HEK293 (cell line): ENCODE measurements around the gene PLEKHG1.

ENCODE experiments used
- CTCF ChIA-PET: fragments of 350-600 bp; formaldehyde crosslinking; extraction: SDS; loops from one replicate; lab custom pipeline; 2021; ENCODE audit warnings: antibody characterized with exemption; lab: Yijun Ruan, JAX
- POLR2A ChIA-PET: fragments of 300-600 bp; formaldehyde crosslinking; extraction: SDS; loops from one replicate; lab custom pipeline; 2020; ENCODE audit warnings: antibody characterized with exemption, inconsistent platforms; lab: Yijun Ruan, JAX
- H3K27ac ChIP-seq: fragments of 200-500 bp; sonication (Bioruptor generic); 2 replicates; pipeline ENCODE4 v1.5.1; 2014; ENCODE audit warnings: low read depth, low read length, control low read depth, inconsistent platforms; ENCODE audit errors: extremely low read depth
- H3K36me3 ChIP-seq, 2 experiments: fragments of 200-500 bp in 1 of 2; sonication (Bioruptor generic) in 1 of 2; 1 replicate in 1 of 2; 2 replicates in 1 of 2; pipeline ENCODE4 v1.5.1; 2014 to 2017; ENCODE audit warnings: inconsistent platforms in 2 of 2, low read length in 2 of 2; ENCODE audit not compliant: control insufficient read depth in 2 of 2, insufficient read depth in 1 of 2
- H3K4me1 ChIP-seq: fragments of 200-500 bp; sonication (Bioruptor generic); 2 replicates; pipeline ENCODE4 v1.5.1; 2014; ENCODE audit warnings: mild to moderate bottlenecking, low read length, inconsistent platforms; ENCODE audit not compliant: control insufficient read depth, insufficient read depth
- H3K4me3 ChIP-seq: 2 replicates; pipeline ENCODE4 v1.5.1; 2011; ENCODE audit warnings: low read depth, mild to moderate bottlenecking, control low read depth, low read length, moderate library complexity
- H3K9me3 ChIP-seq: fragments of 200-500 bp; sonication (Bioruptor generic); 2 replicates; pipeline ENCODE4 v1.5.1; 2014; ENCODE audit warnings: low read depth, low read length, inconsistent platforms; ENCODE audit not compliant: control insufficient read depth, insufficient read depth
- KLF1 ChIP-seq: fragments of 450-650 bp; formaldehyde crosslinking; IDR thresholded peaks from 2 replicates; pipeline ENCODE4 v1.5.1; 2016; ENCODE audit warnings: missing biosample characterization, missing genetic modification characterization
- PATZ1 ChIP-seq: fragments of 450-650 bp; formaldehyde crosslinking; IDR thresholded peaks from 2 replicates; pipeline ENCODE4 v1.5.1; 2016; ENCODE audit warnings: missing biosample characterization, missing genetic modification characterization
- SP7 ChIP-seq: fragments of 450-650 bp; formaldehyde crosslinking; IDR thresholded peaks from 2 replicates; pipeline ENCODE4 v1.5.1; 2016; ENCODE audit warnings: missing biosample characterization, missing genetic modification characterization
- ZBTB26 ChIP-seq: fragments of 450-650 bp; formaldehyde crosslinking; optimal IDR thresholded peaks from 2 replicates; pipeline ENCODE3; 2016; ENCODE audit warnings: missing biosample characterization, mild to moderate bottlenecking, missing genetic modification characterization
- ZNF114 ChIP-seq: fragments of 450-650 bp; formaldehyde crosslinking; IDR thresholded peaks from 2 replicates; pipeline ENCODE4 v1.5.0; 2017; ENCODE audit warnings: missing biosample characterization, missing genetic modification characterization
- ZNF132 ChIP-seq: fragments of 450-650 bp; formaldehyde crosslinking; IDR thresholded peaks from 2 replicates; pipeline ENCODE4 v1.5.1; 2017; ENCODE audit warnings: missing biosample characterization, missing genetic modification characterization, borderline replicate concordance
- ZNF140 ChIP-seq: fragments of 450-650 bp; formaldehyde crosslinking; IDR thresholded peaks from 2 replicates; pipeline ENCODE4 v1.5.1; 2016; ENCODE audit warnings: missing biosample characterization, missing genetic modification characterization
- ZNF416 ChIP-seq: fragments of 450-650 bp; formaldehyde crosslinking; IDR thresholded peaks from 2 replicates; pipeline ENCODE4 v1.5.1; 2016; ENCODE audit warnings: missing biosample characterization, missing genetic modification characterization
- ZNF433 ChIP-seq: fragments of 450-650 bp; formaldehyde crosslinking; IDR thresholded peaks from 2 replicates; pipeline ENCODE4 v1.5.1; 2016; ENCODE audit warnings: missing biosample characterization, missing genetic modification characterization, low read depth
- ZNF501 ChIP-seq: fragments of 450-650 bp; formaldehyde crosslinking; IDR thresholded peaks from 2 replicates; pipeline ENCODE4 v1.5.1; 2016; ENCODE audit warnings: missing biosample characterization, missing genetic modification characterization
- ZNF560 ChIP-seq: fragments of 450-650 bp; formaldehyde crosslinking; IDR thresholded peaks from 2 replicates; pipeline ENCODE4 v1.5.1; 2017; ENCODE audit warnings: missing biosample characterization, missing genetic modification characterization, borderline replicate concordance
- ZNF585B ChIP-seq: fragments of 450-650 bp; formaldehyde crosslinking; IDR thresholded peaks from 2 replicates; pipeline ENCODE4 v1.5.1; 2016; ENCODE audit warnings: missing biosample characterization, missing genetic modification characterization
- ZNF623 ChIP-seq: fragments of 450-650 bp; formaldehyde crosslinking; IDR thresholded peaks from 2 replicates; pipeline ENCODE4 v1.5.1; 2016; ENCODE audit warnings: missing biosample characterization, missing genetic modification characterization
- ZNF626 ChIP-seq: fragments of 450-650 bp; sonication (Bioruptor Pico); formaldehyde crosslinking; IDR thresholded peaks from 2 replicates; pipeline ENCODE4 v1.5.1; 2018; ENCODE audit warnings: missing biosample characterization, missing genetic modification characterization, inconsistent platforms
- ZNF692 ChIP-seq: fragments of 450-650 bp; formaldehyde crosslinking; IDR thresholded peaks from 2 replicates; pipeline ENCODE4 v1.5.1; 2016; ENCODE audit warnings: missing biosample characterization, missing genetic modification characterization
- ZNF747 ChIP-seq: fragments of 450-650 bp; formaldehyde crosslinking; IDR thresholded peaks from 2 replicates; pipeline ENCODE4 v1.5.1; 2016; ENCODE audit warnings: missing biosample characterization, missing genetic modification characterization
- TF ChIP-seq, protein P1 (sequence below): fragments of 450-650 bp; formaldehyde crosslinking; IDR thresholded peaks from 2 replicates; pipeline ENCODE4 v1.5.1; 2016; ENCODE audit warnings: missing biosample characterization, missing genetic modification characterization
- TF ChIP-seq, protein P2 (sequence below): fragments of 450-650 bp; formaldehyde crosslinking; IDR thresholded peaks from 2 replicates; pipeline ENCODE4 v1.5.0; 2017; ENCODE audit warnings: missing biosample characterization, missing genetic modification characterization, borderline replicate concordance
- TF ChIP-seq, protein P3 (sequence below): fragments of 450-650 bp; formaldehyde crosslinking; IDR thresholded peaks from 2 replicates; pipeline ENCODE4 v1.5.1; 2016; ENCODE audit warnings: missing biosample characterization, missing genetic modification characterization, borderline replicate concordance

The PLEKHG1 gene

GRCh38 chr6:150637266-150637665 lies 37.6 kb downstream of the PLEKHG1 start (continued):
- TF ChIP-seq, protein P1, sequence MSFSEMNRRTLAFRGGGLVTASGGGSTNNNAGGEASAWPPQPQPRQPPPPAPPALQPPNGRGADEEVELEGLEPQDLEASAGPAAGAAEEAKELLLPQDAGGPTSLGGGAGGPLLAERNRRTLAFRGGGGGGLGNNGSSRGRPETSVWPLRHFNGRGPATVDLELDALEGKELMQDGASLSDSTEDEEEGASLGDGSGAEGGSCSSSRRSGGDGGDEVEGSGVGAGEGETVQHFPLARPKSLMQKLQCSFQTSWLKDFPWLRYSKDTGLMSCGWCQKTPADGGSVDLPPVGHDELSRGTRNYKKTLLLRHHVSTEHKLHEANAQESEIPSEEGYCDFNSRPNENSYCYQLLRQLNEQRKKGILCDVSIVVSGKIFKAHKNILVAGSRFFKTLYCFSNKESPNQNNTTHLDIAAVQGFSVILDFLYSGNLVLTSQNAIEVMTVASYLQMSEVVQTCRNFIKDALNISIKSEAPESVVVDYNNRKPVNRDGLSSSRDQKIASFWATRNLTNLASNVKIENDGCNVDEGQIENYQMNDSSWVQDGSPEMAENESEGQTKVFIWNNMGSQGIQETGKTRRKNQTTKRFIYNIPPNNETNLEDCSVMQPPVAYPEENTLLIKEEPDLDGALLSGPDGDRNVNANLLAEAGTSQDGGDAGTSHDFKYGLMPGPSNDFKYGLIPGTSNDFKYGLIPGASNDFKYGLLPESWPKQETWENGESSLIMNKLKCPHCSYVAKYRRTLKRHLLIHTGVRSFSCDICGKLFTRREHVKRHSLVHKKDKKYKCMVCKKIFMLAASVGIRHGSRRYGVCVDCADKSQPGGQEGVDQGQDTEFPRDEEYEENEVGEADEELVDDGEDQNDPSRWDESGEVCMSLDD (tag by site-specific recombination) = no peak
- TF ChIP-seq ZNF585B (tag by site-specific recombination) = no peak

GRCh38 chr6:150638267-150638666 lies 38.6 kb downstream of the PLEKHG1 start:
- no peaks in the 10 kb centered on the region for H3K36me3 ChIP-seq
- TF ChIP-seq ZNF114 = no peak
- TF ChIP-seq ZNF416 = no peak
- no peak for TF ChIP-seq ZNF692 (tag by site-specific recombination)
- TF ChIP-seq ZNF623 (tag by site-specific recombination) = no peak
- no peak for TF ChIP-seq ZNF626 (tag by site-specific recombination)
- TF ChIP-seq PATZ1 (tag by site-specific recombination) = no peak
- no peak for TF ChIP-seq ZNF433 (tag by site-specific recombination)
- TF ChIP-seq, protein P2, sequence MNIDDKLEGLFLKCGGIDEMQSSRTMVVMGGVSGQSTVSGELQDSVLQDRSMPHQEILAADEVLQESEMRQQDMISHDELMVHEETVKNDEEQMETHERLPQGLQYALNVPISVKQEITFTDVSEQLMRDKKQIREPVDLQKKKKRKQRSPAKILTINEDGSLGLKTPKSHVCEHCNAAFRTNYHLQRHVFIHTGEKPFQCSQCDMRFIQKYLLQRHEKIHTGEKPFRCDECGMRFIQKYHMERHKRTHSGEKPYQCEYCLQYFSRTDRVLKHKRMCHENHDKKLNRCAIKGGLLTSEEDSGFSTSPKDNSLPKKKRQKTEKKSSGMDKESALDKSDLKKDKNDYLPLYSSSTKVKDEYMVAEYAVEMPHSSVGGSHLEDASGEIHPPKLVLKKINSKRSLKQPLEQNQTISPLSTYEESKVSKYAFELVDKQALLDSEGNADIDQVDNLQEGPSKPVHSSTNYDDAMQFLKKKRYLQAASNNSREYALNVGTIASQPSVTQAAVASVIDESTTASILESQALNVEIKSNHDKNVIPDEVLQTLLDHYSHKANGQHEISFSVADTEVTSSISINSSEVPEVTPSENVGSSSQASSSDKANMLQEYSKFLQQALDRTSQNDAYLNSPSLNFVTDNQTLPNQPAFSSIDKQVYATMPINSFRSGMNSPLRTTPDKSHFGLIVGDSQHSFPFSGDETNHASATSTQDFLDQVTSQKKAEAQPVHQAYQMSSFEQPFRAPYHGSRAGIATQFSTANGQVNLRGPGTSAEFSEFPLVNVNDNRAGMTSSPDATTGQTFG (tag by site-specific recombination) = no peak
- TF ChIP-seq ZNF560 = no peak
- TF ChIP-seq, protein P3, sequence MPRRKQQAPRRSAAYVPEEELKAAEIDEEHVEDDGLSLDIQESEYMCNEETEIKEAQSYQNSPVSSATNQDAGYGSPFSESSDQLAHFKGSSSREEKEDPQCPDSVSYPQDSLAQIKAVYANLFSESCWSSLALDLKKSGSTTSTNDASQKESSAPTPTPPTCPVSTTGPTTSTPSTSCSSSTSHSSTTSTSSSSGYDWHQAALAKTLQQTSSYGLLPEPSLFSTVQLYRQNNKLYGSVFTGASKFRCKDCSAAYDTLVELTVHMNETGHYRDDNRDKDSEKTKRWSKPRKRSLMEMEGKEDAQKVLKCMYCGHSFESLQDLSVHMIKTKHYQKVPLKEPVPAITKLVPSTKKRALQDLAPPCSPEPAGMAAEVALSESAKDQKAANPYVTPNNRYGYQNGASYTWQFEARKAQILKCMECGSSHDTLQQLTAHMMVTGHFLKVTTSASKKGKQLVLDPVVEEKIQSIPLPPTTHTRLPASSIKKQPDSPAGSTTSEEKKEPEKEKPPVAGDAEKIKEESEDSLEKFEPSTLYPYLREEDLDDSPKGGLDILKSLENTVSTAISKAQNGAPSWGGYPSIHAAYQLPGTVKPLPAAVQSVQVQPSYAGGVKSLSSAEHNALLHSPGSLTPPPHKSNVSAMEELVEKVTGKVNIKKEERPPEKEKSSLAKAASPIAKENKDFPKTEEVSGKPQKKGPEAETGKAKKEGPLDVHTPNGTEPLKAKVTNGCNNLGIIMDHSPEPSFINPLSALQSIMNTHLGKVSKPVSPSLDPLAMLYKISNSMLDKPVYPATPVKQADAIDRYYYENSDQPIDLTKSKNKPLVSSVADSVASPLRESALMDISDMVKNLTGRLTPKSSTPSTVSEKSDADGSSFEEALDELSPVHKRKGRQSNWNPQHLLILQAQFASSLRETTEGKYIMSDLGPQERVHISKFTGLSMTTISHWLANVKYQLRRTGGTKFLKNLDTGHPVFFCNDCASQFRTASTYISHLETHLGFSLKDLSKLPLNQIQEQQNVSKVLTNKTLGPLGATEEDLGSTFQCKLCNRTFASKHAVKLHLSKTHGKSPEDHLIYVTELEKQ = no peak
- TF ChIP-seq ZBTB26 (tag by site-specific recombination) = no peak
- TF ChIP-seq ZNF501 (tag by site-specific recombination) = no peak
- no peak for TF ChIP-seq ZNF747 (tag by site-specific recombination)
- TF ChIP-seq SP7 (tag by site-specific recombination) = no peak
- no peak for TF ChIP-seq ZNF132 (tag by site-specific recombination)
- no peak for TF ChIP-seq ZNF140 (tag by site-specific recombination)
- no peak for TF ChIP-seq KLF1 (tag by site-specific recombination)
- no peak overlapping the region for H3K27ac ChIP-seq
- POLR2A ChIA-PET = no interaction called here
- no peak overlapping the region for H3K4me3 ChIP-seq
- H3K4me1 ChIP-seq = peaks cover 59% of the 10 kb centered on the region
- H3K9me3 ChIP-seq = no peaks in the 10 kb centered on the region
- CTCF ChIA-PET = interaction anchor here (0.6 to 1.7 kb wide), 7 partner anchors 31 to 220 kb away, joined by 3 to 7 read pairs (median 5); no protein-coding TSS in a partner anchor
